H9 (cell line): ENCODE data around the gene EDIL3. TPM values are rescaled to one million over a fixed set of nuclear protein-coding genes. Genes with fewer than 3 reads are reported as not detected.

ENCODE experiments used
- DNase-seq: peaks from one replicate; pipeline ENCODE4 v3.0.0-alpha.2; 2017
- H2AFZ ChIP-seq: one replicate; pipeline ENCODE4 v1.6.1; 2013; ENCODE audit warnings: mild to moderate bottlenecking, low read length, control low read depth, moderate library complexity
- H2AK5ac ChIP-seq: 2 replicates; pipeline ENCODE4 v1.6.1; 2013; ENCODE audit warnings: low read length, control low read depth, mixed read lengths; ENCODE audit not compliant: insufficient read length
- H2BK120ac ChIP-seq: one replicate; pipeline ENCODE4 v1.6.1; 2013; ENCODE audit warnings: low read depth, mild to moderate bottlenecking, low read length, control low read depth, inconsistent platforms; ENCODE audit not compliant: poor library complexity, severe bottlenecking
- H2BK12ac ChIP-seq: 2 replicates; pipeline ENCODE4 v1.6.1; 2013; ENCODE audit warnings: low read length, control low read depth, mixed read lengths, low read depth; ENCODE audit not compliant: insufficient read length
- H2BK15ac ChIP-seq: 2 replicates; pipeline ENCODE4 v1.6.1; 2013; ENCODE audit warnings: low read depth, low read length, control low read depth
- H2BK20ac ChIP-seq: one replicate; pipeline ENCODE4 v1.6.1; 2013; ENCODE audit warnings: low read depth, mild to moderate bottlenecking, low read length, control low read depth, inconsistent platforms; ENCODE audit not compliant: poor library complexity, severe bottlenecking
- H2BK5ac ChIP-seq: 2 replicates; pipeline ENCODE4 v1.6.1; 2013; ENCODE audit warnings: low read length, control low read depth, mixed read lengths; ENCODE audit not compliant: insufficient read length
- H3K14ac ChIP-seq: 2 replicates; pipeline ENCODE4 v1.6.1; 2013; ENCODE audit warnings: low read length, control low read depth; ENCODE audit not compliant: insufficient read depth
- H3K18ac ChIP-seq: 2 replicates; pipeline ENCODE4 v1.6.1; 2013; ENCODE audit warnings: low read depth, mild to moderate bottlenecking, mixed read lengths, low read length, control low read depth; ENCODE audit not compliant: insufficient read length
- H3K23ac ChIP-seq: 2 replicates; pipeline ENCODE4 v1.6.1; 2013; ENCODE audit warnings: low read length, control low read depth, mixed read lengths, low read depth; ENCODE audit not compliant: insufficient read length
- H3K23me2 ChIP-seq: 2 replicates; pipeline ENCODE4 v1.6.1; 2013; ENCODE audit warnings: low read depth, mild to moderate bottlenecking, mixed read lengths, low read length, control low read depth; ENCODE audit not compliant: insufficient read length, poor library complexity, severe bottlenecking
- H3K27ac ChIP-seq: 2 replicates; pipeline ENCODE4 v1.5.1; 2013; ENCODE audit warnings: low read length, control low read depth, mixed read lengths, low read depth; ENCODE audit not compliant: insufficient read length
- H3K27me3 ChIP-seq: 2 replicates; pipeline ENCODE4 v1.6.1; 2013; ENCODE audit warnings: low read length, control low read depth, inconsistent platforms; ENCODE audit not compliant: insufficient read depth
- H3K4ac ChIP-seq: 2 replicates; pipeline ENCODE4 v1.6.1; 2013; ENCODE audit warnings: low read depth, mild to moderate bottlenecking, control low read depth, inconsistent platforms, low read length, moderate library complexity
- H3K4me1 ChIP-seq: 2 replicates; pipeline ENCODE4 v1.6.1; 2013; ENCODE audit warnings: low read length, control low read depth, inconsistent platforms; ENCODE audit not compliant: insufficient read depth
- H3K4me2 ChIP-seq: 2 replicates; pipeline ENCODE4 v1.6.1; 2013; ENCODE audit warnings: low read length, control low read depth, mixed read lengths; ENCODE audit not compliant: insufficient read length, insufficient read depth
- H3K56ac ChIP-seq: 2 replicates; pipeline ENCODE4 v1.6.1; 2013; ENCODE audit warnings: low read depth, mild to moderate bottlenecking, mixed read lengths, low read length, control low read depth; ENCODE audit not compliant: insufficient read length
- H3K79me1 ChIP-seq: 2 replicates; pipeline ENCODE4 v1.6.1; 2013; ENCODE audit warnings: low read depth, mild to moderate bottlenecking, moderate library complexity, low read length, control low read depth, inconsistent platforms; ENCODE audit not compliant: insufficient read depth, poor library complexity, severe bottlenecking
- H3K79me2 ChIP-seq: 2 replicates; pipeline ENCODE4 v1.6.1; 2013; ENCODE audit warnings: low read length, control low read depth, inconsistent platforms; ENCODE audit not compliant: insufficient read depth
- H3K9ac ChIP-seq: 2 replicates; pipeline ENCODE4 v1.6.1; 2013; ENCODE audit warnings: low read length, control low read depth, mixed read lengths; ENCODE audit not compliant: insufficient read length; ENCODE audit errors: extremely low read depth
- H3K9me3 ChIP-seq: one replicate; pipeline ENCODE4 v1.6.1; 2013; ENCODE audit warnings: low read depth, low read length, inconsistent platforms; ENCODE audit not compliant: control insufficient read depth
- H3T11ph ChIP-seq: one replicate; pipeline ENCODE4 v1.6.1; 2013; ENCODE audit warnings: mild to moderate bottlenecking, low read length, control low read depth, inconsistent platforms
- H4K20me1 ChIP-seq: one replicate; pipeline ENCODE4 v1.6.1; 2013; ENCODE audit not compliant: control insufficient read depth, insufficient read length, insufficient read depth
- H4K5ac ChIP-seq: 2 replicates; pipeline ENCODE4 v1.6.1; 2013; ENCODE audit warnings: low read depth, mild to moderate bottlenecking, mixed read lengths, low read length, control low read depth; ENCODE audit not compliant: insufficient read length
- H4K8ac ChIP-seq: replicated peaks from 2 replicates; pipeline ENCODE4 v1.6.1; 2013; ENCODE audit warnings: low read length, control low read depth, mixed read lengths, low read depth; ENCODE audit not compliant: insufficient read length
- H4K91ac ChIP-seq: 2 replicates; pipeline ENCODE4 v1.6.1; 2013; ENCODE audit warnings: low read depth, mild to moderate bottlenecking, moderate library complexity, mixed read lengths, low read length, control low read depth; ENCODE audit not compliant: insufficient read length
- H3K27ac Mint-ChIP-seq, 3 experiments: 2 replicates in 2 of 3; 3 replicates in 1 of 3; pipeline ENCODE4 v1.8.0; 2020 to 2021; ENCODE audit warnings: mixed read lengths in 3 of 3, mild to moderate bottlenecking in 1 of 3, moderate library complexity in 1 of 3
- H3K27me3 Mint-ChIP-seq: 2 replicates; pipeline ENCODE4 v1.8.0; 2021; ENCODE audit warnings: low read depth, mild to moderate bottlenecking, moderate library complexity, mixed read lengths
- H3K36me3 Mint-ChIP-seq, 3 experiments: 2 replicates in 2 of 3; 3 replicates in 1 of 3; pipeline ENCODE4 v1.8.0; 2020 to 2021; ENCODE audit warnings: low read depth in 3 of 3, mixed read lengths in 3 of 3; ENCODE audit not compliant: insufficient read depth in 1 of 3
- H3K4me1 Mint-ChIP-seq, 2 experiments: 2 replicates each; pipeline ENCODE4 v1.8.0; 2020; ENCODE audit warnings: mixed read lengths in 2 of 2
- H3K4me3 Mint-ChIP-seq, 2 experiments: 2 replicates in 1 of 2; 3 replicates in 1 of 2; pipeline ENCODE4 v1.8.0; 2020 to 2021; ENCODE audit warnings: mild to moderate bottlenecking in 2 of 2, mixed read lengths in 2 of 2, moderate library complexity in 1 of 2
- H3K9me3 Mint-ChIP-seq, 2 experiments: 2 replicates in 1 of 2; 3 replicates in 1 of 2; pipeline ENCODE4 v1.8.0; 2020; ENCODE audit warnings: mild to moderate bottlenecking in 2 of 2, mixed read lengths in 2 of 2, moderate library complexity in 1 of 2
- WGBS: extraction: QIAGEN DNeasy Blood & Tissue Kit; methylation state at CpG from one replicate; pipeline ENCODE4 v1.1.7; 2013; ENCODE audit warnings: missing lambda C conversion rate, low lambda C conversion rate, mixed read lengths; ENCODE audit not compliant: insufficient read length; ENCODE audit errors: extremely low coverage; 5-methylcytosine and 5-hydroxymethylcytosine counted together
- total RNA-seq: library from RNA; stranded (reverse); gene quantifications from 2 replicates; pipeline ENCODE4 v1.2.1, GENCODE V29; 2021
- TF ChIP-seq, protein P1 (sequence below): fragments of 200-600 bp; sonication (generic); conservative IDR thresholded peaks from 3 replicates; pipeline ENCODE4 v1.8.0; 2021; ENCODE audit warnings: antibody characterized with exemption, mild to moderate bottlenecking

The EDIL3 gene
- total RNA-seq, 1 experiment from 2014 or later: 61.9 TPM

DNA sequence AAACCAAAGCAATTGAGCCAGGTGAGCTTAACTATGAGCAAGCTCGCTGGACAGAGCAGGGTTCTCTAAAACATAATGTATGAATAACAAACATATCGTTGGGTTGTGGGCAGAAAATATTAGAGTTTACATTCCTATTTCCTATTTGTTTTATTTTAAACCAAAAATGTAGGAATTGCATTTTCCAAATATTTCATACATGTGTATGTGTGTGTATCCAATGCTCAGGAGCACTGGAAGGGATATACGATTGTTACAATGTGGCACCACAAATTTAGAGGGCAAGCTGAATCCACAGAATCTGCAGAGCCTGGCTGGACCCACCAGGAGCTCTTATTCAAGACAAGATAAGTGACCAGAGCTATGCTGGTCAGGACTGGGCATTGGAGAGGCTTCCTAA is 338.7 kb downstream of the EDIL3 start:
- H3K79me1 ChIP-seq: no peaks in the 10 kb centered on the region
- no peak overlapping the region for H2BK15ac ChIP-seq
- no peak overlapping the region for H3K27ac ChIP-seq
- no peak overlapping the region for H3K9ac ChIP-seq
- no peak overlapping the region for H3K56ac ChIP-seq
- Mint-ChIP-seq H3K4me1 (no peaks in the 10 kb centered on the region), H3K27ac (no peak overlapping the region), H3K27me3 (no peaks in the 10 kb centered on the region), H3K4me3 (no peak overlapping the region), H3K9me3 (peaks cover 10 to 15% of the 10 kb centered on the region in 2 experiments), H3K36me3 (peaks cover 7 to 15% (median 15%) of the 10 kb centered on the region in 3 experiments)
- no peak overlapping the region for H3K18ac ChIP-seq
- H2BK20ac ChIP-seq: no peak overlapping the region
- H2AK5ac ChIP-seq: no peak overlapping the region
- H4K20me1 ChIP-seq: no peaks in the 10 kb centered on the region
- no peaks in the 10 kb centered on the region for H3K9me3 ChIP-seq
- WGBS: no CpG with 5 or more reads among the region's 3 CpGs
- no peak for DNase-seq
- H3K4me2 ChIP-seq: no peak overlapping the region
- no peaks in the 10 kb centered on the region for H3K79me2 ChIP-seq
- H2BK120ac ChIP-seq: no peak overlapping the region
- H3K14ac ChIP-seq: no peak overlapping the region
- H3K23ac ChIP-seq: no peak overlapping the region
- no peaks in the 10 kb centered on the region for H3K4me1 ChIP-seq
- no peak overlapping the region for H3K4ac ChIP-seq
- H3K23me2 ChIP-seq: no peaks in the 10 kb centered on the region
- no peak overlapping the region for H4K5ac ChIP-seq
- no peak overlapping the region for H3T11ph ChIP-seq
- H3K27me3 ChIP-seq: no peaks in the 10 kb centered on the region
- TF ChIP-seq, protein P1, sequence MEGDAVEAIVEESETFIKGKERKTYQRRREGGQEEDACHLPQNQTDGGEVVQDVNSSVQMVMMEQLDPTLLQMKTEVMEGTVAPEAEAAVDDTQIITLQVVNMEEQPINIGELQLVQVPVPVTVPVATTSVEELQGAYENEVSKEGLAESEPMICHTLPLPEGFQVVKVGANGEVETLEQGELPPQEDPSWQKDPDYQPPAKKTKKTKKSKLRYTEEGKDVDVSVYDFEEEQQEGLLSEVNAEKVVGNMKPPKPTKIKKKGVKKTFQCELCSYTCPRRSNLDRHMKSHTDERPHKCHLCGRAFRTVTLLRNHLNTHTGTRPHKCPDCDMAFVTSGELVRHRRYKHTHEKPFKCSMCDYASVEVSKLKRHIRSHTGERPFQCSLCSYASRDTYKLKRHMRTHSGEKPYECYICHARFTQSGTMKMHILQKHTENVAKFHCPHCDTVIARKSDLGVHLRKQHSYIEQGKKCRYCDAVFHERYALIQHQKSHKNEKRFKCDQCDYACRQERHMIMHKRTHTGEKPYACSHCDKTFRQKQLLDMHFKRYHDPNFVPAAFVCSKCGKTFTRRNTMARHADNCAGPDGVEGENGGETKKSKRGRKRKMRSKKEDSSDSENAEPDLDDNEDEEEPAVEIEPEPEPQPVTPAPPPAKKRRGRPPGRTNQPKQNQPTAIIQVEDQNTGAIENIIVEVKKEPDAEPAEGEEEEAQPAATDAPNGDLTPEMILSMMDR: no peak
- no peak overlapping the region for H2AFZ ChIP-seq
- H4K8ac ChIP-seq: no peak overlapping the region
- H2BK12ac ChIP-seq: no peak overlapping the region
- H2BK5ac ChIP-seq: no peak overlapping the region
- no peak overlapping the region for H4K91ac ChIP-seq
